GM12878 (cell line): ENCODE data around the gene DCAF12. TPM values are rescaled to one million over a fixed set of nuclear protein-coding genes. Genes with fewer than 3 reads are reported as not detected.

Experiments used
- ATAC-seq: fragments of 200-7000 bp; cut with Tn5 transposase; 3 replicates; pipeline ENCODE4 v1.9.1; 2020; ENCODE audit warnings: mild to moderate bottlenecking, moderate library complexity
- BruUV-seq: library from RNA; stranded (reverse); fragments of 400-500 nt; replicated peaks from 2 replicates; lab custom pipeline; 2021; lab: Mats Ljungman, UMichigan
- CTCF ChIA-PET: fragments of 300-600 bp; sonication (Branson Sonifier 250); formaldehyde crosslinking; extraction: SDS; loops from one replicate; lab custom pipeline; 2021; ENCODE audit warnings: inconsistent platforms; lab: Yijun Ruan, JAX
- POLR2A ChIA-PET: fragments of 350-600 bp; formaldehyde crosslinking; extraction: SDS; loops from one replicate; lab custom pipeline; 2021; ENCODE audit warnings: inconsistent platforms; lab: Charles Lee
- RAD21 ChIA-PET: fragments of 300-600 bp; sonication (Branson Sonifier 250); formaldehyde crosslinking; loops from one replicate; lab custom pipeline; 2023; ENCODE audit warnings: antibody characterized with exemption; ENCODE audit not compliant: unreplicated experiment; lab: Charles Lee
- SMC1A ChIA-PET: fragments of 300-600 bp; sonication (Branson Sonifier 250); formaldehyde crosslinking; loops from one replicate; lab custom pipeline; 2023; ENCODE audit not compliant: unreplicated experiment, uncharacterized antibody; lab: Charles Lee
- DNase-seq: peaks from one replicate; pipeline ENCODE4 v3.0.0-alpha.2; 2011; ENCODE audit warnings: low read depth, low spot score
- FAIRE-seq: peaks from 3 replicates; lab custom pipeline; 2011; peaks lifted over from hg19 to GRCh38; lab: Jason Lieb, UNC
- H2AFZ ChIP-seq: 2 replicates; pipeline ENCODE4 v1.6.0; 2011; ENCODE audit warnings: low read depth, low read length, control low read depth; ENCODE audit not compliant: control insufficient read depth
- H3K27ac ChIP-seq: 2 replicates; pipeline ENCODE4 v1.5.1; 2011; ENCODE audit warnings: control low read depth; ENCODE audit not compliant: control insufficient read depth, insufficient read depth
- H3K27me3 ChIP-seq, 2 experiments: replicated peaks in 1 of 2; 2 replicates each; pipeline versions ENCODE4 v1.6.0 to v1.6.1; 2011; ENCODE audit warnings: low read length in 1 of 2; ENCODE audit not compliant: control insufficient read depth in 2 of 2, insufficient read depth in 2 of 2
- H3K36me3 ChIP-seq, 2 experiments: 2 replicates each; pipeline ENCODE4 v1.5.1; 2011; ENCODE audit warnings: low read length in 1 of 2; ENCODE audit not compliant: control insufficient read depth in 2 of 2, insufficient read depth in 2 of 2
- H3K4me1 ChIP-seq: 2 replicates; pipeline ENCODE4 v1.6.1; 2011; ENCODE audit warnings: mild to moderate bottlenecking, low read length, moderate library complexity, mixed read lengths; ENCODE audit not compliant: control insufficient read depth, insufficient read depth
- H3K4me2 ChIP-seq: 2 replicates; pipeline ENCODE4 v1.6.0; 2011; ENCODE audit warnings: control low read depth; ENCODE audit not compliant: control insufficient read depth, insufficient read depth
- H3K4me3 ChIP-seq: fragments of 200-600 bp; sonication (generic); 2 replicates; pipeline ENCODE4 v1.5.1; 2016
- H3K79me2 ChIP-seq: 2 replicates; pipeline ENCODE4 v1.6.0; 2011; ENCODE audit warnings: low read length; ENCODE audit not compliant: control insufficient read depth, insufficient read depth
- H3K9ac ChIP-seq: 2 replicates; pipeline ENCODE4 v1.8.0; 2011; ENCODE audit warnings: low read length, control low read depth, mixed read lengths; ENCODE audit not compliant: control insufficient read depth, insufficient read depth
- H3K9me3 ChIP-seq: replicated peaks from 3 replicates; pipeline ENCODE4 v1.5.1; 2011; ENCODE audit warnings: mild to moderate bottlenecking, low read length; ENCODE audit not compliant: control insufficient read depth, insufficient read depth
- H4K20me1 ChIP-seq: 2 replicates; pipeline ENCODE4 v1.6.0; 2011; ENCODE audit not compliant: control insufficient read depth, insufficient read depth
- BHLHE40 ChIP-seq, 2 experiments: fragments of 450-650 bp in 1 of 2; IDR thresholded peaks; 2 replicates each; pipeline ENCODE4 v1.6.1; 2011 to 2017; ENCODE audit warnings: low read depth in 2 of 2, borderline replicate concordance in 1 of 2, improper control_type of control experiment in 1 of 2, low read length in 1 of 2, mild to moderate bottlenecking in 1 of 2
- CEBPB ChIP-seq, 2 experiments: fragments of 150-350 bp in 1 of 2; IDR thresholded peaks; 2 replicates each; pipeline ENCODE4 v1.6.1; 2012 to 2014; ENCODE audit warnings: low read depth in 2 of 2, low read length in 2 of 2, borderline replicate concordance in 1 of 2, inconsistent platforms in 1 of 2
- EP300 ChIP-seq, 2 experiments: fragments of 150-350 bp in 1 of 2; IDR thresholded peaks; 2 replicates each; pipeline ENCODE4 v1.6.1; 2011 to 2012; ENCODE audit warnings: low read depth in 2 of 2, low read length in 2 of 2, borderline replicate concordance in 1 of 2, improper control_type of control experiment in 1 of 2, inconsistent platforms in 1 of 2; ENCODE audit not compliant: control insufficient read depth in 1 of 2
- KLF5 ChIP-seq: fragments of 450-650 bp; IDR thresholded peaks from 2 replicates; pipeline ENCODE4 v1.6.1; 2014; ENCODE audit warnings: mild to moderate bottlenecking; ENCODE audit not compliant: partially characterized antibody
- MEF2B ChIP-seq: fragments of 450-650 bp; IDR thresholded peaks from 2 replicates; pipeline ENCODE4 v1.6.1; 2018; ENCODE audit warnings: mild to moderate bottlenecking, moderate library complexity; ENCODE audit not compliant: partially characterized antibody, poor library complexity, severe bottlenecking
- PKNOX1 ChIP-seq: fragments of 450-650 bp; IDR thresholded peaks from 2 replicates; pipeline ENCODE4 v1.6.1; 2016; ENCODE audit warnings: mild to moderate bottlenecking
- POLR2A ChIP-seq: IDR thresholded peaks from 2 replicates; pipeline ENCODE4 v1.6.1; 2011; ENCODE audit warnings: low read depth, mild to moderate bottlenecking, low read length
- USF2 ChIP-seq: IDR thresholded peaks from 2 replicates; pipeline ENCODE4 v1.6.1; 2011; ENCODE audit warnings: low read depth, low read length, improper control_type of control experiment, borderline replicate concordance
- ZBTB11 ChIP-seq: fragments of 450-650 bp; formaldehyde crosslinking; IDR thresholded peaks from 2 replicates; pipeline ENCODE4 v1.5.0; 2022; ENCODE audit warnings: mild to moderate bottlenecking, missing genetic modification characterization
- ZNF24 ChIP-seq: fragments of 450-650 bp; IDR thresholded peaks from 2 replicates; pipeline ENCODE4 v1.6.1; 2017; ENCODE audit warnings: antibody characterized with exemption, mild to moderate bottlenecking
- ZNF384 ChIP-seq: IDR thresholded peaks from 2 replicates; pipeline ENCODE4 v1.6.1; 2012; ENCODE audit warnings: low read depth, mild to moderate bottlenecking, low read length, improper control_type of control experiment, borderline replicate concordance
- ZNF687 ChIP-seq: fragments of 450-650 bp; IDR thresholded peaks from 2 replicates; pipeline ENCODE4 v1.6.1; 2017; ENCODE audit warnings: mild to moderate bottlenecking, moderate library complexity
- WGBS: methylation state at CpG from one replicate; pipeline ENCODE4 v1.1.6; 2016; ENCODE audit warnings: low lambda C conversion rate; ENCODE audit not compliant: insufficient replicate concordance, insufficient coverage; ENCODE audit errors: missing lambda C conversion rate; 5-methylcytosine and 5-hydroxymethylcytosine counted together
- in situ Hi-C: fragments of 300-500 bp; cut with MboI; formaldehyde crosslinking; loops from 9 replicates; pipeline ENCODE4 v1.14.3; 2018; ENCODE audit warnings: mixed read lengths
- intact Hi-C: fragments of 100-400 bp; cut with micrococcal nuclease; formaldehyde crosslinking; loops from one replicate; pipeline ENCODE4 v1.14.2; 2022; ENCODE audit not compliant: unreplicated experiment
- polyA plus RNA-seq, 11 experiments: library from polyadenylated mRNA; depleted of rRNA in 4 of 11; unstranded in 6 of 11; stranded (reverse) in 5 of 11; fragments of >200 nt; fragmentation: Nextera tagmentation in 4 of 11; fragmentation: Illumina TruSeq in 1 of 11; extraction: Ambion mirVana in 4 of 11; extraction: Trizol in 1 of 11; gene quantifications; 1 replicate in 1 of 11; 2 replicates in 10 of 11; pipeline versions ENCODE4 v1.2.1 to v1.2.3, GENCODE V29; 2011 to 2016; ENCODE audit warnings: inconsistent platforms in 2 of 11, missing spikeins in 2 of 11, low read depth in 1 of 11
- total RNA-seq, 4 experiments: library from RNA; depleted of rRNA in 3 of 4; stranded (reverse); fragments of >200 nt in 3 of 4; fragmentation: Illumina TruSeq in 1 of 4; extraction: Trizol in 1 of 4; gene quantifications; 2 replicates each; pipeline versions ENCODE4 v1.2.1 to v1.2.3, GENCODE V29; 2013 to 2021

DCAF12 gene
- total and polyA plus RNA-seq, 10 of the 15 experiments (the other 5 are each of a cell fraction or from before 2014, with no cell fraction given), result 11.7 to 57.6 (median 34.6) TPM

- TF ChIP-seq ZBTB11 (CRISPR knock-in tag), result no peak
- TF ChIP-seq, all 136 proteins: peak for 5
These were observed 28.2 kb downstream of the DCAF12 start (continued) for GRCh38 chr9:34098307-34098706.

GRCh38 chr9:34097865-34098264 lies 28.6 kb downstream of the DCAF12 start:
- peak overlapping the region; percentile 46 for H2AFZ ChIP-seq
- peaks cover 17% of the 10 kb centered on the region for H3K4me1 ChIP-seq
- POLR2A ChIA-PET, result interaction anchor here (0.6 kb wide), 1 partner anchor 100 kb away, joined by 4 read pairs; no protein-coding TSS in a partner anchor
- peak; percentile 75 for ATAC-seq
- SMC1A ChIA-PET, result no interaction called here
- RAD21 ChIA-PET, result no interaction called here
- BruUV-seq, result no TSS peak
- intact Hi-C loops (no loop called here), in situ Hi-C loops (no loop called here)
- no peaks in the 10 kb centered on the region for H3K79me2 ChIP-seq
- H3K9ac ChIP-seq, result no peak overlapping the region
- 17% methylated on average over 1 of the region's 1 CpG for WGBS
- no peak for FAIRE-seq
- H4K20me1 ChIP-seq, result no peaks in the 10 kb centered on the region
- no peak overlapping the region for H3K4me3 ChIP-seq
- H3K27ac ChIP-seq, result peak overlapping the region; percentile 57
- peaks cover 13 to 33% of the 10 kb centered on the region in 2 experiments for H3K36me3 ChIP-seq
- no peaks in the 10 kb centered on the region for H3K27me3 ChIP-seq
- CTCF ChIA-PET, result interaction anchor here (3.1 kb wide), 1 partner anchor 24 kb away, joined by 15 read pairs; no protein-coding TSS in a partner anchor
- peak overlapping the region; percentile 63 for H3K4me2 ChIP-seq
- DNase-seq, result peak; percentile 31
- H3K9me3 ChIP-seq, result no peaks in the 10 kb centered on the region
- TF ChIP-seq ZNF687 (no peak), USF2 (no peak), ZNF24 (no peak), BHLHE40 (IDR thresholded peaks at IDR 0.05; ENCODE audit: borderline replicate concordance in 1 of 2, low read depth in 2 of 2, low read length in 1 of 2) (peak in 1 of 2 experiments; percentile 70; a peak in 3 of 4 replicates), POLR2A (no peak), MEF2B (peak; percentile 70), PKNOX1 (peak; percentile 70), EP300 (IDR thresholded peaks at IDR 0.05; ENCODE audit: borderline replicate concordance in 1 of 2, control insufficient read depth in 1 of 2, low read depth in 2 of 2, low read length in 2 of 2) (no peak), ZNF384 (peak; percentile 50; the same call in 1 of the 2 replicates), CEBPB (IDR thresholded peaks at IDR 0.05; ENCODE audit: borderline replicate concordance in 1 of 2, low read depth in 2 of 2, low read length in 2 of 2) (no peak), KLF5 (no peak)
